Gastrocnemius medialis (tissue), 4 donors: ENCODE data around the gene LDLRAP1.

Experiments used
- POLR2A ChIP-seq, 2 donors: fragments of 450-650 bp; IDR thresholded peaks; one replicate each; pipeline ENCODE4 v1.6.1; 2017; ENCODE audit warnings: antibody characterized with exemption in 2 of 2, mild to moderate bottlenecking in 2 of 2, moderate library complexity in 2 of 2
- TF ChIP-seq, protein P1 (sequence below), 5 experiments: fragments of 450-650 bp in 3 of 5; fragments of 200-600 bp in 2 of 5; sonication (generic) in 2 of 5; IDR thresholded peaks in 4 of 5; conservative IDR thresholded peaks in 1 of 5; 1 replicate in 4 of 5; 2 replicates in 1 of 5; pipeline ENCODE4 v1.5.1; 2016 to 2019; ENCODE audit warnings: antibody characterized with exemption in 5 of 5, mild to moderate bottlenecking in 3 of 5, moderate library complexity in 3 of 5

DNA sequence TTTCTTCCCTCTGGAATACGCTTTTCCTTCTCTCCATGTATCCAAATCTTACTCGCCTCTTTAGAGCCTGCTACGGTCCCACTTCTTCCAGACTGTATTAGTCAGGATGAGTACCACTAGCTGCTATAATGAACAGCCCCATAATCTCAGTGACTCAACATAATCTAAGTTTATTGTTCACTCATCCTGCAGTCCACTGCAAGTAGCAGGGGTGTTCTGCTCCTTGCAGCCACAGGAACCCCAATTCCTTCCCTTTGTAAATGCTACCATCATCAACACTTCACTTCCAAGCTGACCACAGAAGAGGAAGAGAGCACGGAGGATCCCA lies 18.1 kb upstream of the LDLRAP1 start:
- TF ChIP-seq, protein P1, sequence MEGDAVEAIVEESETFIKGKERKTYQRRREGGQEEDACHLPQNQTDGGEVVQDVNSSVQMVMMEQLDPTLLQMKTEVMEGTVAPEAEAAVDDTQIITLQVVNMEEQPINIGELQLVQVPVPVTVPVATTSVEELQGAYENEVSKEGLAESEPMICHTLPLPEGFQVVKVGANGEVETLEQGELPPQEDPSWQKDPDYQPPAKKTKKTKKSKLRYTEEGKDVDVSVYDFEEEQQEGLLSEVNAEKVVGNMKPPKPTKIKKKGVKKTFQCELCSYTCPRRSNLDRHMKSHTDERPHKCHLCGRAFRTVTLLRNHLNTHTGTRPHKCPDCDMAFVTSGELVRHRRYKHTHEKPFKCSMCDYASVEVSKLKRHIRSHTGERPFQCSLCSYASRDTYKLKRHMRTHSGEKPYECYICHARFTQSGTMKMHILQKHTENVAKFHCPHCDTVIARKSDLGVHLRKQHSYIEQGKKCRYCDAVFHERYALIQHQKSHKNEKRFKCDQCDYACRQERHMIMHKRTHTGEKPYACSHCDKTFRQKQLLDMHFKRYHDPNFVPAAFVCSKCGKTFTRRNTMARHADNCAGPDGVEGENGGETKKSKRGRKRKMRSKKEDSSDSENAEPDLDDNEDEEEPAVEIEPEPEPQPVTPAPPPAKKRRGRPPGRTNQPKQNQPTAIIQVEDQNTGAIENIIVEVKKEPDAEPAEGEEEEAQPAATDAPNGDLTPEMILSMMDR (IDR thresholded peaks at IDR 0.05 in 4 of 5, conservative IDR thresholded peaks at IDR 0.05 in 1 of 5), result no peak
- TF ChIP-seq POLR2A (IDR thresholded peaks at IDR 0.05), result no peak
